KMS-11 (cell line): ENCODE results near the gene EGF.

Experiments used
- H2AFZ ChIP-seq: fragments of 200-600 bp; sonication (generic); 2 replicates; pipeline ENCODE4 v1.6.1; 2016; ENCODE audit warnings: antibody characterized with exemption, mixed run types, low read depth
- H3K27ac ChIP-seq: fragments of 200-600 bp; sonication (generic); 2 replicates; pipeline ENCODE4 v1.6.1; 2016; ENCODE audit warnings: mild to moderate bottlenecking, mixed run types
- H3K27me3 ChIP-seq: fragments of 200-600 bp; sonication (generic); 2 replicates; pipeline ENCODE4 v1.6.1; 2017; ENCODE audit warnings: mild to moderate bottlenecking, low read depth, mixed run types, moderate library complexity; ENCODE audit not compliant: insufficient read depth
- H3K36me3 ChIP-seq: fragments of 200-600 bp; sonication (generic); 2 replicates; pipeline ENCODE4 v1.6.1; 2017; ENCODE audit warnings: mild to moderate bottlenecking, mixed run types; ENCODE audit not compliant: insufficient read depth
- H3K4me1 ChIP-seq: fragments of 200-600 bp; sonication (generic); 2 replicates; pipeline ENCODE4 v1.6.1; 2016; ENCODE audit warnings: mild to moderate bottlenecking, low read depth, mixed run types; ENCODE audit not compliant: poor library complexity, severe bottlenecking
- H3K4me2 ChIP-seq: fragments of 200-600 bp; sonication (generic); 2 replicates; pipeline ENCODE4 v1.7.0; 2016; ENCODE audit warnings: mild to moderate bottlenecking, mixed run types
- H3K4me3 ChIP-seq: fragments of 200-600 bp; sonication (generic); IDR thresholded peaks from 2 replicates; pipeline ENCODE4 v1.6.1; 2017; ENCODE audit warnings: low read depth, low read length, mixed read lengths; ENCODE audit not compliant: insufficient read depth
- H3K79me2 ChIP-seq: fragments of 200-600 bp; sonication (generic); 2 replicates; pipeline ENCODE4 v1.6.1; 2016; ENCODE audit warnings: low read depth, mixed run types; ENCODE audit not compliant: insufficient read depth
- H3K9ac ChIP-seq: fragments of 200-600 bp; sonication (generic); 2 replicates; pipeline ENCODE4 v1.6.1; 2016; ENCODE audit warnings: mild to moderate bottlenecking, mixed run types
- H4K20me1 ChIP-seq: fragments of 200-600 bp; sonication (generic); 2 replicates; pipeline ENCODE4 v1.6.1; 2016; ENCODE audit warnings: mild to moderate bottlenecking, mixed run types; ENCODE audit not compliant: insufficient read depth
- CTCF ChIP-seq: fragments of 200-600 bp; sonication (generic); conservative IDR thresholded peaks from 2 replicates; pipeline ENCODE4 v1.6.1; 2017; ENCODE audit warnings: low read depth, mild to moderate bottlenecking, antibody characterized with exemption, low read length, moderate library complexity, mixed read lengths

EGF gene

GRCh38 chr4:109959195-109959594, 46.5 kb downstream of the EGF start:
- TF ChIP-seq CTCF, result no peak
- Histone ChIP-seq H4K20me1 (no peaks in the 10 kb centered on the region), H3K27ac (no peak overlapping the region), H3K27me3 (no peaks in the 10 kb centered on the region), H3K4me2 (no peak overlapping the region), H3K79me2 (no peaks in the 10 kb centered on the region), H2AFZ (no peak overlapping the region), H3K4me1 (no peaks in the 10 kb centered on the region), H3K36me3 (no peaks in the 10 kb centered on the region), H3K9ac (no peak overlapping the region), H3K4me3 (no peak overlapping the region)

- Histone ChIP-seq H4K20me1 (no peaks in the 10 kb centered on the region), H3K4me3 (no peak overlapping the region), H3K27ac (no peak overlapping the region), H3K27me3 (no peaks in the 10 kb centered on the region), H2AFZ (no peak overlapping the region), H3K4me1 (no peaks in the 10 kb centered on the region), H3K36me3 (no peaks in the 10 kb centered on the region), H3K9ac (no peak overlapping the region), H3K4me2 (no peak overlapping the region), H3K79me2 (no peaks in the 10 kb centered on the region)
- TF ChIP-seq CTCF, result no peak
Observed at GRCh38 chr4:109962401-109962800, 49.7 kb downstream of the EGF start.

GRCh38 chr4:109966891-109967481, 54.3 kb downstream of the EGF start:
- Histone ChIP-seq H3K36me3 (no peaks in the 10 kb centered on the region), H3K4me1 (no peaks in the 10 kb centered on the region), H3K79me2 (no peaks in the 10 kb centered on the region), H3K4me2 (no peak overlapping the region), H3K27me3 (no peaks in the 10 kb centered on the region), H3K9ac (no peak overlapping the region), H3K4me3 (no peak overlapping the region), H4K20me1 (no peaks in the 10 kb centered on the region), H2AFZ (no peak overlapping the region), H3K27ac (no peak overlapping the region)
- no peak for TF ChIP-seq CTCF

GRCh38 chr4:109967798-109968520, 55.3 kb downstream of the EGF start:
- Histone ChIP-seq H2AFZ (no peak overlapping the region), H3K4me2 (no peak overlapping the region), H4K20me1 (no peaks in the 10 kb centered on the region), H3K4me3 (no peak overlapping the region), H3K9ac (no peak overlapping the region), H3K27ac (no peak overlapping the region), H3K79me2 (no peaks in the 10 kb centered on the region), H3K4me1 (no peaks in the 10 kb centered on the region), H3K27me3 (no peaks in the 10 kb centered on the region), H3K36me3 (no peaks in the 10 kb centered on the region)
- TF ChIP-seq CTCF, result no peak
